GM21447 (cell line): Measurements from ENCODE around the gene TBX4.

Source experiments
- ATAC-seq: cut with Tn5 transposase; IDR thresholded peaks from one replicate; pipeline ENCODE4 v1.9.1; 2021; ENCODE audit not compliant: unreplicated experiment

TBX4 gene

GRCh38 chr17:61452301-61453290 is at the start of gene TBX4:
Gene TBX4, plus strand, starts transcription at chr17:61452422. Its CDS starts 4,069 bp downstream, at chr17:61456491.
- ATAC-seq = no peak

GRCh38 chr17:61402978-61403800 is 49.0 kb upstream of the TBX4 start:
- no peak for ATAC-seq

- ATAC-seq = no peak
Measured at GRCh38 chr17:61403801-61404662, 48.2 kb upstream of the TBX4 start.

- no peak for ATAC-seq
Measured at GRCh38 chr17:61404663-61404912, 47.6 kb upstream of the TBX4 start.

GRCh38 chr17:61404913-61405685 is 47.1 kb upstream of the TBX4 start:
- ATAC-seq = no peak

GRCh38 chr17:61405686-61406536 is 46.3 kb upstream of the TBX4 start:
- no peak for ATAC-seq

GRCh38 chr17:61406537-61406845 is 45.7 kb upstream of the TBX4 start:
- ATAC-seq = no peak

- ATAC-seq = no peak
Measured at GRCh38 chr17:61406971-61407911, 45.0 kb upstream of the TBX4 start.

- ATAC-seq = no peak
Measured at GRCh38 chr17:61408151-61409041, 43.8 kb upstream of the TBX4 start.

- no peak for ATAC-seq
Measured at GRCh38 chr17:61409301-61410112, 42.7 kb upstream of the TBX4 start.

- ATAC-seq = no peak
Measured at GRCh38 chr17:61410141-61411010, 41.8 kb upstream of the TBX4 start.

- ATAC-seq = no peak
Measured at GRCh38 chr17:61411011-61411260, 41.3 kb upstream of the TBX4 start.

- ATAC-seq = no peak
Measured at GRCh38 chr17:61411261-61412142, 40.7 kb upstream of the TBX4 start.

- ATAC-seq = peak; percentile 72
Measured at GRCh38 chr17:61412143-61412859, 39.9 kb upstream of the TBX4 start.
